ENCODE measurements around the gene GREB1.

Gene GREB1

DNA sequence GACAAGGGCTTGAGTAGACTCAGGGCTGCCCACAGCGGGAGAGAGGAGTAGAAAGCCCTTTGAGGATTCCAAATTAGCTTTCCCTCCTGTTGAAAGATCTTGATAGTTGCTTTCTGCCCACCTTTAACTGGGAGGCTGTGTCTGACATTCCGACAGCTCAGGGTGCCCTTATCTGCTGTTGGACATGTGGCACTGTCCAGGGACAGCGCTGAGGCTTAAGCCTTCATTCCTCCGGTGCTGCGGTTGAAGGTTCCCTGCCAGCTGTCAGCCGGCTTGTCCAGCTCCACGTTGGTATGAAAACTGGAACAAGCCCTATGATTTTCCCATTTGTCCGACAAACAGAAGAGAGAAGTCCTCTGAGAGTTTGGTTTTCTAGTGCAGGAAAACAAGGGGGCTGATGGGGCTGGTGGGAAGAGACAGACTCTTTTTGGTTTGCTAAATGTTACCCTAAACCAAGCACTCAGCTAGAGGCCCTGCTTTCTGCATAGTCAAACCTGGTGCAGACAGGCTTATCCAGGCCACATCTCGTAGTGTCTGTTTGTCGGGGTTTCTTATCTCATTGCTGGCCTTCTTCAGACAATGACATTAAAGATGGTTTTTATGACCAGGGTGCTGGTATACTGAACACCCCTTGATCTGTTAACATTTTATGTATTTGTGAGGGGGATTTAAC lies 24.5 kb downstream of the GREB1 start:
- no peak for DNase-seq (ENCODE audit: low spot score)
- in situ Hi-C loops (cut with MboI; ENCODE audit: low pct_unique_long_range_greater_than_20kb, low sequenced_read_pairs, unreplicated experiment) = no loop called here

DNA sequence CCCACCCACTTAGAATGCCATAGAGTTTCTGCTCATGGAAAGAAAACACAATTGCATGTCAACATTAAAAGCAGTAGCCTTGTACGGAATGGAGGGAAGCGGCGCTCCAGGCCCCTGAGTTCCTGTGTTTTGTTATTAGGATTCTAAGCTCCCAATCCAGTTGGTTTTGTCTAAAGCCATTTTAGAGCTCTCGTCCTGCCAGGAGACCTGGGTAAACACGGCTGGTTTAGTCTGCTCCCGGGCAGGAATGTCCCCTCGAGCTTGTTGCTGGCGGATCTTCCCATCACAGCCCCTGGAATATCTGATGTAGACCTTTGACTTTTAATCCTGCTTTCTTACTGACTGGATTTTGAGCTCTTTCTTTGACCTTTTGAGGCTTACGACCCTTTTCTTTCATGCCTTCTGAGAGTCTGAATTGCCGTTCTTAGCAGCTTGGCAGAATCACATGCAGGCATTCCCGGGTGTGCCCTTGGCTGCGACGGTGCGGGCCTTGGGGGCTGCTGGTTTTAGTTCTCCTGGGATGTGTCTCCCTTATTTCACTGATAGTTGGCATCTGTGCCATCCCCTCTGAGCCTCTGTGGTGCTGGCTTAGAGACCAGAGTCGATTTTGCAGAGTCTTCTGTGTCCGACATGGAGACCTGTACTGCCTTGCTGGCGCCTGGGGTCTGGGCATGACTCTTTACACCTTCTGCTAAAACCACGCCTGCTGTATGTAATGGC lies 25.4 kb downstream of the GREB1 start:
- no peak for DNase-seq (ENCODE audit: low spot score)
- in situ Hi-C loops (cut with MboI; ENCODE audit: low pct_unique_long_range_greater_than_20kb, low sequenced_read_pairs, unreplicated experiment) = no loop called here
- TF ChIP-seq, protein P1, sequence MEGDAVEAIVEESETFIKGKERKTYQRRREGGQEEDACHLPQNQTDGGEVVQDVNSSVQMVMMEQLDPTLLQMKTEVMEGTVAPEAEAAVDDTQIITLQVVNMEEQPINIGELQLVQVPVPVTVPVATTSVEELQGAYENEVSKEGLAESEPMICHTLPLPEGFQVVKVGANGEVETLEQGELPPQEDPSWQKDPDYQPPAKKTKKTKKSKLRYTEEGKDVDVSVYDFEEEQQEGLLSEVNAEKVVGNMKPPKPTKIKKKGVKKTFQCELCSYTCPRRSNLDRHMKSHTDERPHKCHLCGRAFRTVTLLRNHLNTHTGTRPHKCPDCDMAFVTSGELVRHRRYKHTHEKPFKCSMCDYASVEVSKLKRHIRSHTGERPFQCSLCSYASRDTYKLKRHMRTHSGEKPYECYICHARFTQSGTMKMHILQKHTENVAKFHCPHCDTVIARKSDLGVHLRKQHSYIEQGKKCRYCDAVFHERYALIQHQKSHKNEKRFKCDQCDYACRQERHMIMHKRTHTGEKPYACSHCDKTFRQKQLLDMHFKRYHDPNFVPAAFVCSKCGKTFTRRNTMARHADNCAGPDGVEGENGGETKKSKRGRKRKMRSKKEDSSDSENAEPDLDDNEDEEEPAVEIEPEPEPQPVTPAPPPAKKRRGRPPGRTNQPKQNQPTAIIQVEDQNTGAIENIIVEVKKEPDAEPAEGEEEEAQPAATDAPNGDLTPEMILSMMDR (IDR thresholded peaks at IDR 0.05; ENCODE audit: extremely low read depth, insufficient read depth, missing control alignments) = no peak

More for the DNA sequence above, 24.5 kb downstream of the GREB1 start:
- TF ChIP-seq, protein P1 (IDR thresholded peaks at IDR 0.05; ENCODE audit: extremely low read depth, insufficient read depth, missing control alignments) = no peak

DNA sequence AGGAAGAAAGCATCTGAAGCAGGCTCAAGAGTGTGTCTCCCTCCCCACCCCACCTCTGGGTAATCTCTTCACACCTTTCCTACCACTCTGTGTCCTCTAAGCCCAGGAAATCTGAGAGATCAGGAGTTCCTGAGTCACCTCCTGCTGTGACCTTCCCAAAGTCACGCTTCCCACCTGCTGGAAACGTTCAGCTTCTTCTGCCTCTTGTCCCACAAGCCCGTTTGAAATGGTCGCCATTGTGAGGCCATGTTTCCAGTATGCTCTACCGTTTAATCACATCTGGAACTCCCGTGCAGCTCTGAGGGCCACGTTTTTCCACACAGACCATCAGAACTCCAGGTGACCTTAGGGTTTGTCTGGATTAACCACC lies 25.9 kb downstream of the GREB1 start:
- in situ Hi-C loops (cut with MboI; ENCODE audit: low pct_unique_long_range_greater_than_20kb, low sequenced_read_pairs, unreplicated experiment) = no loop called here

DNA sequence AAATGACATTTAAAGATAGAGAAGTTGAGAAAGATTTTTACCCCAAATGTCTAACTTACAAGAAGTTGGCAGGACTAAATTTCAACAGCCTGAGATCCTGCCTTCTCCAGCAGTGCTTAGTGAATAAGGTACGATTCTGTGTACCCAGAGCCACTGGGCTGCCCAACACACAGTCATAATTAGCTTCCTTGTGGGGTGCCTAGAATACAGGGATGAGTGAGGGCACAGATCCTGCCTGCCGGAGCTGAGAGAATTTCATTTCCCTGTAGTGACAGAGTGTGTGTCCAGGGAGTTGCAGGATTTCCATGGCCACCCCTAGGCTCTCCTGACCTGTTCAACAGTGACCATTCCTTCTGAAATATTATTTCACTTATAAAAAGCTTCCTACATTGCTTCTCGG lies 27.0 kb downstream of the GREB1 start:
- no peak for DNase-seq (ENCODE audit: low spot score)
- in situ Hi-C loops (cut with MboI; ENCODE audit: low pct_unique_long_range_greater_than_20kb, low sequenced_read_pairs, unreplicated experiment) = no loop called here
- TF ChIP-seq, protein P1 (IDR thresholded peaks at IDR 0.05; ENCODE audit: extremely low read depth, insufficient read depth, missing control alignments) = no peak

More for the DNA sequence above, 25.9 kb downstream of the GREB1 start:
- DNase-seq (ENCODE audit: low spot score) = no peak
- TF ChIP-seq, protein P1 (IDR thresholded peaks at IDR 0.05; ENCODE audit: extremely low read depth, insufficient read depth, missing control alignments) = no peak

DNA sequence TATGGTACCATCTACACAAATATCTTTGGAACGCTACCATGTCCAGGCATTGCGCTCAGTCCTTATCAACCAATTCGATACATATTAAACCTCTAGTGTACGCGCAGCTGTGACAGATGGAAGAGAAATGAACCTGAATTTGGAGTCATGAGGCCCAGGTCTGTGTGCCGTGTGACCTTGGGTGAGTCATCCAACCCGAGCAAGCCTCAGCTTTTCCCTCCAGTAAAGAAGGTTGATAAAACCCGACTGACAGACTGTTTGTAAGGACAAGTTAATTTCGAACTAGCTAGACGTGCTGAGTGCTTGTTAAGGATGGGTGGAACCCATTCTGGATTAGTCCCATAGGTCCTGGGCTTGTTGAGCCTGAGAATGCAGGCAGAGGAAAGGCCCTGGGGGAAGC lies 28.2 kb downstream of the GREB1 start:
- in situ Hi-C loops (cut with MboI; ENCODE audit: low pct_unique_long_range_greater_than_20kb, low sequenced_read_pairs, unreplicated experiment) = no loop called here
- TF ChIP-seq, protein P1 (IDR thresholded peaks at IDR 0.05; ENCODE audit: extremely low read depth, insufficient read depth, missing control alignments) = no peak
- DNase-seq (ENCODE audit: low spot score) = no peak

DNA sequence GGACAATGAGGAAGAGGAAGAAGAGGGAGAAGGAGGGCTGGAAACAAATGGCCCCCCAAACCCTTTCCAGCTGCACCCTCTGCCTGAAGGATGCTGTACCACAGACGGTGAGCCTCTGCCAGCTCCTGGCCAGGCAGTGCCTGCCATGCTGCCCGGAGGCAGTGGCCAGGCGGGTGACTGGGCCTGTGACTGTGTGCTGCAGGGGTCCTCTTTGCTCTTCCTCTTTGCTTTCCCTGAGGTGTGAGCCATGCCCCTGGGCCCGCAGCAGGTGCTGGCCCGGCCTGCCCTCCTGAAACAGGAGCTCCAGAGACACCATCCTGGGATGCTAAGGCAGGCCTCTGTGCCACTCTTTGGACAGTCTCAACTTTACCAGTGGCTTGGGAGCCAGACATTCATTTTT lies 28.6 kb downstream of the GREB1 start:
- no peak for DNase-seq (ENCODE audit: low spot score)
- in situ Hi-C loops (cut with MboI; ENCODE audit: low pct_unique_long_range_greater_than_20kb, low sequenced_read_pairs, unreplicated experiment) = no loop called here
- TF ChIP-seq, protein P1 (IDR thresholded peaks at IDR 0.05; ENCODE audit: extremely low read depth, insufficient read depth, missing control alignments) = no peak
